HepG2 (cell line): ENCODE data around the gene GNRH2. TPM values are rescaled to one million over a fixed set of nuclear protein-coding genes. Genes with fewer than 3 reads are reported as not detected.

ENCODE experiments used
- ETV5 ChIP-seq: IDR thresholded peaks from 2 replicates; pipeline ENCODE4 v1.6.1; 2018; ENCODE audit warnings: missing biosample characterization, missing genetic modification reagents, inconsistent platforms, borderline replicate concordance
- JDP2 ChIP-seq: sonication (generic); formaldehyde crosslinking; IDR thresholded peaks from 2 replicates; pipeline ENCODE4 v1.8.1; 2022; ENCODE audit warnings: missing genetic modification reagents, borderline replicate concordance
- JUNB ChIP-seq: sonication (generic); formaldehyde crosslinking; IDR thresholded peaks from 2 replicates; pipeline ENCODE4 v1.8.0; 2022; ENCODE audit warnings: missing genetic modification reagents, mild to moderate bottlenecking, borderline replicate concordance
- NFE2 ChIP-seq: sonication (generic); formaldehyde crosslinking; IDR thresholded peaks from 2 replicates; pipeline ENCODE4 v1.4.0; 2020; ENCODE audit warnings: missing genetic modification reagents
- REL ChIP-seq: sonication (generic); formaldehyde crosslinking; conservative IDR thresholded peaks from 2 replicates; pipeline ENCODE4 v1.8.0; 2022; ENCODE audit warnings: mild to moderate bottlenecking, missing genetic modification reagents, moderate library complexity
- TCF7 ChIP-seq: sonication (generic); IDR thresholded peaks from 2 replicates; pipeline ENCODE4 v1.6.1; 2016; ENCODE audit warnings: antibody characterized with exemption, low read depth
- ZNF230 ChIP-seq: sonication (generic); formaldehyde crosslinking; IDR thresholded peaks from 2 replicates; pipeline ENCODE4 v1.4.0; 2020; ENCODE audit warnings: mild to moderate bottlenecking, missing genetic modification reagents
- ZNF343 ChIP-seq: sonication (generic); formaldehyde crosslinking; IDR thresholded peaks from 2 replicates; pipeline ENCODE4 v1.4.0; 2020; ENCODE audit warnings: mild to moderate bottlenecking, missing genetic modification reagents
- ZNF44 ChIP-seq: sonication (generic); formaldehyde crosslinking; IDR thresholded peaks from 2 replicates; pipeline ENCODE4 v1.5.1; 2020; ENCODE audit warnings: mild to moderate bottlenecking, missing genetic modification reagents
- polyA plus RNA-seq, 8 experiments: library from polyadenylated mRNA; depleted of rRNA in 3 of 8; stranded (reverse) in 7 of 8; unstranded in 1 of 8; fragments of >200 nt; fragmentation: Illumina TruSeq in 4 of 8; extraction: Trizol in 4 of 8; gene quantifications; 2 replicates each; pipeline versions ENCODE4 v1.2.1 to v1.2.3, GENCODE V29; 2011 to 2016; ENCODE audit warnings: low read depth in 4 of 8, missing spikeins in 1 of 8, mixed read lengths in 1 of 8; ENCODE audit not compliant: insufficient read depth in 1 of 8
- total RNA-seq, 5 experiments: library from RNA; depleted of rRNA; stranded (reverse); fragments of >200 nt; fragmentation: Illumina TruSeq; extraction: Trizol; gene quantifications; 2 replicates each; pipeline ENCODE4 v1.2.3, GENCODE V29; 2016; ENCODE audit warnings: low read depth in 1 of 5
- TF ChIP-seq, protein P1 (sequence below): IDR thresholded peaks from 2 replicates; pipeline ENCODE4 v1.6.1; 2016; ENCODE audit warnings: missing biosample characterization, missing genetic modification reagents, low read depth
- TF ChIP-seq, protein P2 (sequence below): sonication (generic); formaldehyde crosslinking; IDR thresholded peaks from 2 replicates; pipeline ENCODE4 v1.5.1; 2020; ENCODE audit warnings: missing genetic modification reagents, mild to moderate bottlenecking, borderline replicate concordance
- TF ChIP-seq, protein P3 (sequence below): sonication (generic); formaldehyde crosslinking; IDR thresholded peaks from 2 replicates; pipeline ENCODE4 v1.9.0; 2022; ENCODE audit warnings: missing genetic modification reagents, mild to moderate bottlenecking, borderline replicate concordance
- TF ChIP-seq, protein P4 (sequence below): sonication (generic); formaldehyde crosslinking; IDR thresholded peaks from 2 replicates; pipeline ENCODE4 v1.5.0; 2020; ENCODE audit warnings: mild to moderate bottlenecking, missing genetic modification reagents, moderate library complexity
- TF ChIP-seq, protein P5 (sequence below): sonication (generic); formaldehyde crosslinking; IDR thresholded peaks from 2 replicates; pipeline ENCODE4 v1.4.0; 2020; ENCODE audit warnings: missing genetic modification reagents

GNRH2 gene
- total and polyA plus RNA-seq, 2 of the 13 experiments (the other 11 are each of a cell fraction or from before 2014, with no cell fraction given) = 0.28 TPM; not detected in 1

DNA sequence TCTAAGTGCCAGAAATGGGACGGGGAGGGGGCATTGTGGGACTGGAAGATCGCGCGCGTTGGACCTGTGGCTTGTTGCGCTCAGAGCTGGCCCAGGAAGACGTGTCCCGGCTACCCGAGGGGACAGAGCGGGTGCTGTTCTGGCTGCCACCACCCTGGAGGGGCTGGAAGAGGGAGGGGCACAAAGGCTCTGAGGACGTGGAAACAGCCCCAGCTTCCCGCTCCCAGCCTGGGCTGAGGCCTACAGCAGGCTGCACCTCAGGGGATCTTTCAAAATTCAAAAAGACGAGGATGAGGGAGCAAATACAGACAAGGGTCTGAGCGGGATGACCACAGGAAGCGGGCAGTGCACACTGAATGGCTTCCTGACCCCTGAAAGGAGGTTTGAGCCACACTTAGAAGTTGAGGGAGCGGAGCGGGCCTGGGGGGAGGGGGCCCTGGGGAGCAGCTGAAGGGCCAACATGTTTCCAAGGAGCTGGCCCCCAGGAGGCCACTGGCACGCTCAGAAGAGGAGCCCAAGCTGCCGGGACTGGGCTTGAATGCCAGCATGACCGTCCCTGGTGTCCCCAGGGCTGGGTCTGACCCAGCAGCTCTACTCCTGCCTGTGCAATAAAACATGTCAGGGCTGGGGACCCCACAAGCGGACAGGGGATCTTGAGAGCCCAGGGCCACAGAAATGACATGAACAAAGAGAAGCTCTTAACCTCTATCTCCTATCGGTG lies 29.3 kb downstream of the GNRH2 start (continued):
- TF ChIP-seq, protein P1, sequence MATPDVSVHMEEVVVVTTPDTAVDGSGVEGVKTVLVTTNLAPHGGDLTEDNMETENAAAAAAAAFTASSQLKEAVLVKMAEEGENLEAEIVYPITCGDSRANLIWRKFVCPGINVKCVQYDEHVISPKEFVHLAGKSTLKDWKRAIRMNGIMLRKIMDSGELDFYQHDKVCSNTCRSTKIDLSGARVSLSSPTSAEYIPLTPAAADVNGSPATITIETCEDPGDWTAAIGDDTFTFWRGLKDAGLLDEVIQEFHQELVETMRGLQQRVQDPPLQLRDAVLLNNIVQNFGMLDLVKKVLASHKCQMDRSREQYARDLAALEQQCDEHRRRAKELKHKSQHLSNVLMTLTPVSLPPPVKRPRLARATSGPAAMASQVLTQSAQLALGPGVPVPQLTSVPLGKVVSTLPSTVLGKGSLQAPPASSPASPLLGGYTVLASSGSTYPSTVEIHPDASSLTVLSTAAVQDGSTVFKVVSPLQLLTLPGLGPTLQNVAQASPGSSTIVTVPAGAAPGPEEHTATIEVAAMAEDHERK (CRISPR knock-in tag) = no peak
- TF ChIP-seq, protein P2, sequence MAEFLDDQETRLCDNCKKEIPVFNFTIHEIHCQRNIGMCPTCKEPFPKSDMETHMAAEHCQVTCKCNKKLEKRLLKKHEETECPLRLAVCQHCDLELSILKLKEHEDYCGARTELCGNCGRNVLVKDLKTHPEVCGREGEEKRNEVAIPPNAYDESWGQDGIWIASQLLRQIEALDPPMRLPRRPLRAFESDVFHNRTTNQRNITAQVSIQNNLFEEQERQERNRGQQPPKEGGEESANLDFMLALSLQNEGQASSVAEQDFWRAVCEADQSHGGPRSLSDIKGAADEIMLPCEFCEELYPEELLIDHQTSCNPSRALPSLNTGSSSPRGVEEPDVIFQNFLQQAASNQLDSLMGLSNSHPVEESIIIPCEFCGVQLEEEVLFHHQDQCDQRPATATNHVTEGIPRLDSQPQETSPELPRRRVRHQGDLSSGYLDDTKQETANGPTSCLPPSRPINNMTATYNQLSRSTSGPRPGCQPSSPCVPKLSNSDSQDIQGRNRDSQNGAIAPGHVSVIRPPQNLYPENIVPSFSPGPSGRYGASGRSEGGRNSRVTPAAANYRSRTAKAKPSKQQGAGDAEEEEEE (CRISPR knock-in tag) = no peak
- no peak for TF ChIP-seq ETV5 (CRISPR knock-in tag)
- TF ChIP-seq ZNF230 = no peak
- TF ChIP-seq JUNB (CRISPR knock-in tag) = no peak
- no peak for TF ChIP-seq ZNF343
- TF ChIP-seq NFE2 = no peak
- TF ChIP-seq ZNF44 = no peak
- TF ChIP-seq REL (CRISPR knock-in tag) = no peak
- TF ChIP-seq, protein P3, sequence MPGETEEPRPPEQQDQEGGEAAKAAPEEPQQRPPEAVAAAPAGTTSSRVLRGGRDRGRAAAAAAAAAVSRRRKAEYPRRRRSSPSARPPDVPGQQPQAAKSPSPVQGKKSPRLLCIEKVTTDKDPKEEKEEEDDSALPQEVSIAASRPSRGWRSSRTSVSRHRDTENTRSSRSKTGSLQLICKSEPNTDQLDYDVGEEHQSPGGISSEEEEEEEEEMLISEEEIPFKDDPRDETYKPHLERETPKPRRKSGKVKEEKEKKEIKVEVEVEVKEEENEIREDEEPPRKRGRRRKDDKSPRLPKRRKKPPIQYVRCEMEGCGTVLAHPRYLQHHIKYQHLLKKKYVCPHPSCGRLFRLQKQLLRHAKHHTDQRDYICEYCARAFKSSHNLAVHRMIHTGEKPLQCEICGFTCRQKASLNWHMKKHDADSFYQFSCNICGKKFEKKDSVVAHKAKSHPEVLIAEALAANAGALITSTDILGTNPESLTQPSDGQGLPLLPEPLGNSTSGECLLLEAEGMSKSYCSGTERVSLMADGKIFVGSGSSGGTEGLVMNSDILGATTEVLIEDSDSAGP (CRISPR knock-in tag) = peak; percentile 41; the same call in 1 of the 2 replicates
- TF ChIP-seq, protein P4, sequence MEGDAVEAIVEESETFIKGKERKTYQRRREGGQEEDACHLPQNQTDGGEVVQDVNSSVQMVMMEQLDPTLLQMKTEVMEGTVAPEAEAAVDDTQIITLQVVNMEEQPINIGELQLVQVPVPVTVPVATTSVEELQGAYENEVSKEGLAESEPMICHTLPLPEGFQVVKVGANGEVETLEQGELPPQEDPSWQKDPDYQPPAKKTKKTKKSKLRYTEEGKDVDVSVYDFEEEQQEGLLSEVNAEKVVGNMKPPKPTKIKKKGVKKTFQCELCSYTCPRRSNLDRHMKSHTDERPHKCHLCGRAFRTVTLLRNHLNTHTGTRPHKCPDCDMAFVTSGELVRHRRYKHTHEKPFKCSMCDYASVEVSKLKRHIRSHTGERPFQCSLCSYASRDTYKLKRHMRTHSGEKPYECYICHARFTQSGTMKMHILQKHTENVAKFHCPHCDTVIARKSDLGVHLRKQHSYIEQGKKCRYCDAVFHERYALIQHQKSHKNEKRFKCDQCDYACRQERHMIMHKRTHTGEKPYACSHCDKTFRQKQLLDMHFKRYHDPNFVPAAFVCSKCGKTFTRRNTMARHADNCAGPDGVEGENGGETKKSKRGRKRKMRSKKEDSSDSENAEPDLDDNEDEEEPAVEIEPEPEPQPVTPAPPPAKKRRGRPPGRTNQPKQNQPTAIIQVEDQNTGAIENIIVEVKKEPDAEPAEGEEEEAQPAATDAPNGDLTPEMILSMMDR (CRISPR knock-in tag) = no peak
- TF ChIP-seq TCF7 = no peak
- no peak for TF ChIP-seq JDP2 (CRISPR knock-in tag)
- TF ChIP-seq, protein P5, sequence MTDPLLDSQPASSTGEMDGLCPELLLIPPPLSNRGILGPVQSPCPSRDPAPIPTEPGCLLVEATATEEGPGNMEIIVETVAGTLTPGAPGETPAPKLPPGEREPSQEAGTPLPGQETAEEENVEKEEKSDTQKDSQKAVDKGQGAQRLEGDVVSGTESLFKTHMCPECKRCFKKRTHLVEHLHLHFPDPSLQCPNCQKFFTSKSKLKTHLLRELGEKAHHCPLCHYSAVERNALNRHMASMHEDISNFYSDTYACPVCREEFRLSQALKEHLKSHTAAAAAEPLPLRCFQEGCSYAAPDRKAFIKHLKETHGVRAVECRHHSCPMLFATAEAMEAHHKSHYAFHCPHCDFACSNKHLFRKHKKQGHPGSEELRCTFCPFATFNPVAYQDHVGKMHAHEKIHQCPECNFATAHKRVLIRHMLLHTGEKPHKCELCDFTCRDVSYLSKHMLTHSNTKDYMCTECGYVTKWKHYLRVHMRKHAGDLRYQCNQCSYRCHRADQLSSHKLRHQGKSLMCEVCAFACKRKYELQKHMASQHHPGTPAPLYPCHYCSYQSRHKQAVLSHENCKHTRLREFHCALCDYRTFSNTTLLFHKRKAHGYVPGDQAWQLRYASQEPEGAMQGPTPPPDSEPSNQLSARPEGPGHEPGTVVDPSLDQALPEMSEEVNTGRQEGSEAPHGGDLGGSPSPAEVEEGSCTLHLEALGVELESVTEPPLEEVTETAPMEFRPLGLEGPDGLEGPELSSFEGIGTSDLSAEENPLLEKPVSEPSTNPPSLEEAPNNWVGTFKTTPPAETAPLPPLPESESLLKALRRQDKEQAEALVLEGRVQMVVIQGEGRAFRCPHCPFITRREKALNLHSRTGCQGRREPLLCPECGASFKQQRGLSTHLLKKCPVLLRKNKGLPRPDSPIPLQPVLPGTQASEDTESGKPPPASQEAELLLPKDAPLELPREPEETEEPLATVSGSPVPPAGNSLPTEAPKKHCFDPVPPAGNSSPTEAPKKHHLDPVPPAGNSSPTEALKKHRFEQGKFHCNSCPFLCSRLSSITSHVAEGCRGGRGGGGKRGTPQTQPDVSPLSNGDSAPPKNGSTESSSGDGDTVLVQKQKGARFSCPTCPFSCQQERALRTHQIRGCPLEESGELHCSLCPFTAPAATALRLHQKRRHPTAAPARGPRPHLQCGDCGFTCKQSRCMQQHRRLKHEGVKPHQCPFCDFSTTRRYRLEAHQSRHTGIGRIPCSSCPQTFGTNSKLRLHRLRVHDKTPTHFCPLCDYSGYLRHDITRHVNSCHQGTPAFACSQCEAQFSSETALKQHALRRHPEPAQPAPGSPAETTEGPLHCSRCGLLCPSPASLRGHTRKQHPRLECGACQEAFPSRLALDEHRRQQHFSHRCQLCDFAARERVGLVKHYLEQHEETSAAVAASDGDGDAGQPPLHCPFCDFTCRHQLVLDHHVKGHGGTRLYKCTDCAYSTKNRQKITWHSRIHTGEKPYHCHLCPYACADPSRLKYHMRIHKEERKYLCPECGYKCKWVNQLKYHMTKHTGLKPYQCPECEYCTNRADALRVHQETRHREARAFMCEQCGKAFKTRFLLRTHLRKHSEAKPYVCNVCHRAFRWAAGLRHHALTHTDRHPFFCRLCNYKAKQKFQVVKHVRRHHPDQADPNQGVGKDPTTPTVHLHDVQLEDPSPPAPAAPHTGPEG (CRISPR knock-in tag) = no peak
